GM23248 (cell line): ENCODE data around the gene KCNN3. TPM values are rescaled to one million over a fixed set of nuclear protein-coding genes. Genes with fewer than 3 reads are reported as not detected.

Experiments
- DNase-seq: peaks from one replicate; pipeline ENCODE4 v3.0.0-alpha.2; 2015
- H2AFZ ChIP-seq: fragments of 200-600 bp; sonication (generic); 2 replicates; pipeline ENCODE4 v1.6.1; 2016; ENCODE audit warnings: antibody characterized with exemption
- H3F3A ChIP-seq: fragments of 200-600 bp; sonication (generic); 2 replicates; pipeline ENCODE4 v1.6.1; 2016; ENCODE audit warnings: mild to moderate bottlenecking, antibody characterized with exemption, mixed run types; ENCODE audit not compliant: insufficient read depth
- H3K27ac ChIP-seq: fragments of 200-600 bp; sonication (generic); 2 replicates; pipeline ENCODE4 v1.5.1; 2016; ENCODE audit warnings: mild to moderate bottlenecking
- H3K27me3 ChIP-seq: fragments of 200-600 bp; sonication (generic); replicated peaks from 2 replicates; pipeline ENCODE4 v1.6.1; 2016; ENCODE audit warnings: mild to moderate bottlenecking; ENCODE audit not compliant: insufficient read depth
- H3K36me3 ChIP-seq: fragments of 200-600 bp; sonication (generic); 2 replicates; pipeline ENCODE4 v1.6.1; 2016; ENCODE audit warnings: low read depth, mild to moderate bottlenecking
- H3K4me1 ChIP-seq: fragments of 200-600 bp; sonication (generic); 2 replicates; pipeline ENCODE4 v1.6.1; 2016; ENCODE audit warnings: mild to moderate bottlenecking; ENCODE audit not compliant: insufficient read depth
- H3K4me2 ChIP-seq: fragments of 200-600 bp; sonication (generic); one replicate; pipeline ENCODE4 v1.6.1; 2016; ENCODE audit warnings: mild to moderate bottlenecking; ENCODE audit not compliant: unreplicated experiment
- H3K4me3 ChIP-seq: fragments of 200-600 bp; sonication (generic); 2 replicates; pipeline ENCODE4 v1.5.1; 2016; ENCODE audit warnings: mild to moderate bottlenecking
- H3K79me2 ChIP-seq: fragments of 200-600 bp; sonication (generic); 2 replicates; pipeline ENCODE4 v1.6.1; 2016; ENCODE audit warnings: mild to moderate bottlenecking; ENCODE audit not compliant: insufficient read depth
- H3K9ac ChIP-seq: fragments of 200-600 bp; sonication (generic); 2 replicates; pipeline ENCODE4 v1.6.1; 2016; ENCODE audit warnings: mild to moderate bottlenecking
- H3K9me2 ChIP-seq: fragments of 200-600 bp; sonication (generic); 2 replicates; pipeline ENCODE4 v1.6.1; 2016; ENCODE audit warnings: mixed run types, mild to moderate bottlenecking, moderate library complexity; ENCODE audit not compliant: insufficient read depth
- H3K9me3 ChIP-seq: fragments of 200-600 bp; sonication (generic); one replicate; pipeline ENCODE4 v1.6.1; 2017; ENCODE audit warnings: low read depth
- H4K20me1 ChIP-seq: fragments of 200-600 bp; sonication (generic); 2 replicates; pipeline ENCODE4 v1.6.0; 2016; ENCODE audit not compliant: insufficient read depth
- EZH2 ChIP-seq: fragments of 200-600 bp; sonication (generic); IDR thresholded peaks from 2 replicates; pipeline ENCODE4 v1.6.1; 2018; ENCODE audit warnings: antibody characterized with exemption, mild to moderate bottlenecking; ENCODE audit not compliant: insufficient read depth, poor library complexity, severe bottlenecking
- EZH2phosphoT487 ChIP-seq: fragments of 200-600 bp; sonication (generic); IDR thresholded peaks from 2 replicates; pipeline ENCODE4 v1.6.1; 2018; ENCODE audit warnings: antibody characterized with exemption, moderate library complexity, mild to moderate bottlenecking, low read depth; ENCODE audit not compliant: insufficient read depth
- WGBS, 2 experiments: methylation state at CpG; one replicate each; pipeline ENCODE4 v1.1.6; 2015 to 2017; ENCODE audit warnings: low lambda C conversion rate in 2 of 2, low coverage in 1 of 2; ENCODE audit errors: missing lambda C conversion rate in 2 of 2; 5-methylcytosine and 5-hydroxymethylcytosine counted together
- in situ Hi-C: fragments of 300-500 bp; cut with MboI; formaldehyde crosslinking; loops from 2 replicates; pipeline ENCODE4 v1.15.0; 2020
- polyA plus RNA-seq: library from polyadenylated mRNA; unstranded; fragments of >200 nt; fragmentation: Nextera tagmentation; extraction: Ambion mirVana; gene quantifications from 2 replicates; pipeline ENCODE4 v1.2.1, GENCODE V29; 2016
- total RNA-seq: library from RNA; depleted of rRNA; stranded (reverse); fragments of >200 nt; shearing (Covaris generic); gene quantifications from 2 replicates; pipeline ENCODE4 v1.2.3, GENCODE V29; 2014

The KCNN3 gene
- total and polyA plus RNA-seq, 2 experiments from 2014 or later = not detected

DNA sequence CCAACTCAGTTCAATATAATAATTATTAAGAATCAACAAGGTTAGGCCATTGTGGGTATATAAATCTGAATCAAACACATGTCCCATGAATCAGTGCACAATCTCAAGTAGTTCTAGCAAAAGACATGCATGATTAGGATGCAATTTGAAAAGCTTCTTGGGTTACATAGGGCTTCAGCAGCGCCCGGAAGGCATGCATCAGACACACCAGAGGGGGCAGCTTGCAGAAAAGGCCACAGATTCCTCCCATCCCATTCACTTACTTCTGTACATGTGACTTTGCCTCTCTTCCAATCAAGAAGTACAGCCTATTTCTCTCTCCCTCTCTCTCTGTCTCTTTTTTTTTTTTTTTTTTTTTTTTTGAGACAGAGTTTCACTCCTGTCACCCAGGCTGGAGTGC, 91.8 kb downstream of the KCNN3 start:
- no peak overlapping the region for H3K9ac ChIP-seq
- no peak for TF ChIP-seq EZH2phosphoT487
- no peak for TF ChIP-seq EZH2
- no peak overlapping the region for H3K4me2 ChIP-seq
- no peak for DNase-seq
- WGBS, 2 experiments = 83 to 84% methylated on average over 2 of the region's 2 CpGs
- no peaks in the 10 kb centered on the region for H3F3A ChIP-seq
- in situ Hi-C loops = no loop called here
- H2AFZ ChIP-seq = no peak overlapping the region
- no peaks in the 10 kb centered on the region for H3K79me2 ChIP-seq
- H3K9me2 ChIP-seq = no peaks in the 10 kb centered on the region
- peaks cover 22% of the 10 kb centered on the region; the same call in 1 of the 2 replicates for H3K27me3 ChIP-seq
- no peaks in the 10 kb centered on the region for H3K9me3 ChIP-seq
- no peaks in the 10 kb centered on the region for H3K36me3 ChIP-seq
- no peak overlapping the region for H3K4me3 ChIP-seq
- no peak overlapping the region for H3K27ac ChIP-seq
- H4K20me1 ChIP-seq = no peaks in the 10 kb centered on the region
- no peaks in the 10 kb centered on the region for H3K4me1 ChIP-seq

DNA sequence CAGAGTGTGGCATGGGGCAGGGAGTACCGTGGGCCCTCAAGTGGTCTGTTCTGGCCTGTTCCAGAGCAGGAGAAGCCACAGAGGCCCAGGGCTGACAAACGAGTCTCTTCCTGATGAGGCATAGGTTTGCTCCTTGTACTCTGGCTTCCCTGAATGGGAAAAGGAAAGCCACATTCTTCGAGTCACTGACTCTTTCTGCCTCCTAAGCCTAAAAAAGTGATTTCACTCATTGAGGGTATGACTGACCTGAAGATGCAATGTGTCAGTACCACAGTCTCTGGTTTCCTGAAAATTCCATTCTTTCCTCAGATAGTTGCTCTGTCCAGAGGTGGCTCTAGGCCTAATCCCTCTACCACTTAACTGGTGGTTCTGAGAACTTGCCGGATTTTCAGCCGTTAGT, 92.3 kb downstream of the KCNN3 start:
- no peak overlapping the region for H3K4me3 ChIP-seq
- 66 to 69% methylated on average over 5 of the region's 5 CpGs for WGBS, 2 experiments
- H3K9me2 ChIP-seq = no peaks in the 10 kb centered on the region
- DNase-seq = peak; percentile 29
- H3K27me3 ChIP-seq = peaks cover 26% of the 10 kb centered on the region; the same call in 1 of the 2 replicates
- TF ChIP-seq EZH2phosphoT487 = no peak
- no peak for TF ChIP-seq EZH2
- no peaks in the 10 kb centered on the region for H3K79me2 ChIP-seq
- H3K36me3 ChIP-seq = no peaks in the 10 kb centered on the region
- no peaks in the 10 kb centered on the region for H3K9me3 ChIP-seq
- in situ Hi-C loops = no loop called here
- no peaks in the 10 kb centered on the region for H3F3A ChIP-seq
- H3K9ac ChIP-seq = no peak overlapping the region
- no peak overlapping the region for H3K4me2 ChIP-seq
- no peaks in the 10 kb centered on the region for H4K20me1 ChIP-seq
- no peak overlapping the region for H2AFZ ChIP-seq
- no peak overlapping the region for H3K27ac ChIP-seq
- H3K4me1 ChIP-seq = no peaks in the 10 kb centered on the region

DNA sequence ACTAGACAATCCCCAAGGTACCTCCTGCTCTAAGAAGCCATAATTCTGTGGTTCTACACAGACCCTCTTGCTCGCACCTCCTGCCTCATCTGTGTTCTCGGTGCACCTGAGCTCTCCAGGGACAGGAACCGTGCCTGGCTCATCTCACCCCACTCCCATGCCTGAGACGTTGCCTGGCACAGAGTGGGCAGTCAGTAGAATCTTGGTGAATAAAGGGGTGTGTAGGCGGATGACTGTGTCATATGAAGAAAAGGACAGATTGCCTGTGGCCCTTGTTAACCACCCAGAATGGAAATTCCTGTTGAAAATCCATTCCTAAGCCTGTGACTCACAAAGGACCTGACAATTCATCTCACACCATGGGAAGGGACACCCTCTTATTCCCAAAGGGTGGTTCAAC, 92.9 kb downstream of the KCNN3 start:
- H3K36me3 ChIP-seq = no peaks in the 10 kb centered on the region
- peak; percentile 39 for DNase-seq

DNA sequence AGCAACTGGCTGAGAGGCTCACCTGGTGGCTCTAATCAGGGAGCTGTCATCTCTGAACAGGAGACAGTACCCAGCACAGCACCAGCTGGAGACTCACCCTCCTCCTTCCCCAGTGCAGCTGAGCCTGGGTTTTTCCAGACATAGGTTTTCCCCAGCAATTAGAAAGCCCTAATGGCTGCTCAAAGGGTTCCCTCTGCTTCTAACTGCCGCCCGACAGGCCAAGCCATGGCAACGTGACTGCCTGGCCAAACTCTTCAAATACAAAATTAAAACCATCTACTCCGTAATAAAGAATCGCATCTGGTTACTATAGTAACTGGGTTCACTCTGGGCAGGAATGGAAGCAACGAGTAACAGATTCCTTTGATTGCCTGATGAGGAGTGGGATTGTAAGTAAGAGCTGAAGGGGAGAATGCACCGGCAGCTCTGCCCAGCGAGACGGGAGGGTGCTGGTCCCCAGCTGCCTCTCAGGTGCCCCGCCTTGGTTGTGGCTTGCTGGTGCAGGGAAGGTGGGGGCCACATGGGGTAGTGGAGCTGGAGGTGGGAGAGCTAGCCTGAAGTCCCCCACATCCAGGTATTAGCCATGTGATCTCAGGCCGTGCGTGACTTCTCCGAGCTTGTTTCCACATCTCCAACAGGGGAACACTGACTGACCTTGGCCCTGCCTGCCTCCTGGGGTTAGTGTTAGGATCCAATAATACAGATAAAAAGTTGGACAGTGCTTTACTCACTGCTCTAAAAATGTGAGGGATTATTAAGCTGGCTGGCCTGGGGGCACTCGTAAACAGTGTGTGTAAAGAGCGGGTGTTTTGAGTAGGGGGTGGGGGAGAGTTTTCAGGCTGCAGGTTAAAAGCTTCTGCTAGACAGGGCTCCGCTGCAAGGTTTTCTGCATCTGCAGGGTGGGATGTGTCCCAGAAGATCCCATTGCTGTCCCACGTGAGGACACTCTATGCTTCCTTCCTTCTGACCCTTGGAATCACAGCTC, 94.2 kb downstream of the KCNN3 start:
- TF ChIP-seq EZH2phosphoT487 (no peak), EZH2 (no peak)
- WGBS, 2 experiments = 42 to 43% methylated on average over 17 of the region's 17 CpGs
- Histone ChIP-seq H2AFZ (no peak overlapping the region), H3K27ac (no peak overlapping the region), H3K36me3 (no peaks in the 10 kb centered on the region), H3K79me2 (no peaks in the 10 kb centered on the region), H3K4me2 (no peak overlapping the region), H3K4me3 (no peak overlapping the region), H3K9ac (no peak overlapping the region), H3F3A (no peaks in the 10 kb centered on the region), H3K9me2 (no peaks in the 10 kb centered on the region), H3K4me1 (no peaks in the 10 kb centered on the region), H3K27me3 (peaks cover 16% of the 10 kb centered on the region; the same call in 1 of the 2 replicates), H3K9me3 (no peaks in the 10 kb centered on the region), H4K20me1 (no peaks in the 10 kb centered on the region)
- DNase-seq = no peak
- in situ Hi-C loops = no loop called here

More for the DNA sequence above, 92.9 kb downstream of the KCNN3 start:
- Histone ChIP-seq H3F3A (no peaks in the 10 kb centered on the region), H3K27me3 (peaks cover 25% of the 10 kb centered on the region; the same call in 1 of the 2 replicates), H3K4me3 (no peak overlapping the region), H3K27ac (no peak overlapping the region), H2AFZ (no peak overlapping the region), H3K4me1 (no peaks in the 10 kb centered on the region), H3K9ac (no peak overlapping the region), H3K79me2 (no peaks in the 10 kb centered on the region), H3K9me2 (no peaks in the 10 kb centered on the region), H3K9me3 (no peaks in the 10 kb centered on the region), H4K20me1 (no peaks in the 10 kb centered on the region), H3K4me2 (no peak overlapping the region)
- 54 to 63% methylated on average over 5 of the region's 5 CpGs for WGBS, 2 experiments
- TF ChIP-seq EZH2phosphoT487 (no peak), EZH2 (no peak)
- in situ Hi-C loops = no loop called here
